Left lung (tissue), 10 donors: ENCODE measurements around the gene ZDHHC8. TPM values are rescaled to one million over a fixed set of nuclear protein-coding genes. Genes with fewer than 3 reads are reported as not detected.

Experiments used
- ATAC-seq: fragments of 200-7000 bp; cut with Tn5 transposase; one replicate; pipeline ENCODE4 v1.9.1; 2020; ENCODE audit warnings: moderate library complexity
- DNase-seq, 4 donors: peaks; one replicate each; pipeline ENCODE4 v3.0.0-alpha.2; 2013 to 2020
- H3K27ac ChIP-seq, 2 donors: fragments of 200-600 bp; sonication (generic) in 1 of 2; one replicate each; pipeline versions ENCODE4 v1.5.0 to v1.8.0; 2020 to 2021
- H3K27me3 ChIP-seq, 2 donors: fragments of 200-600 bp; sonication (generic) in 1 of 2; one replicate each; pipeline versions ENCODE4 v1.5.0 to v1.8.0; 2020 to 2021
- H3K36me3 ChIP-seq, 2 donors: fragments of 200-600 bp; sonication (generic) in 1 of 2; one replicate each; pipeline versions ENCODE4 v1.5.0 to v1.8.0; 2020 to 2021
- H3K4me1 ChIP-seq, 2 donors: fragments of 200-600 bp; one replicate each; pipeline ENCODE4 v1.8.0; 2021
- H3K4me3 ChIP-seq, 2 donors: fragments of 200-600 bp; sonication (generic) in 1 of 2; one replicate each; pipeline versions ENCODE4 v1.5.0 to v1.8.0; 2020 to 2021; ENCODE audit warnings: mild to moderate bottlenecking in 1 of 2
- H3K9me3 ChIP-seq, 2 donors: fragments of 200-600 bp; sonication (generic) in 1 of 2; one replicate each; pipeline versions ENCODE4 v1.5.0 to v1.8.0; 2020 to 2021
- intact Hi-C, 2 donors: fragments of 100-400 bp; cut with DNase I; formaldehyde crosslinking; loops; one replicate each; pipeline versions ENCODE4 v1.11.2 to v1.14.2; 2022
- polyA plus RNA-seq, 6 donors: library from polyadenylated mRNA; unstranded; fragments of 120-200 nt; gene quantifications; one replicate each; pipeline ENCODE4 v1.2.1, GENCODE V29; 2013; ENCODE audit not compliant: insufficient read length in 6 of 6
- total RNA-seq, 2 donors: library from RNA; stranded (reverse); fragmentation: NEBNext Ultra II Directional; extraction: Animal tissue kit (Norgen Biotek cat#: 25700); gene quantifications; one replicate each; pipeline ENCODE4 v1.2.1, GENCODE V29; 2021
- TF ChIP-seq, protein P1 (sequence below), 2 donors: fragments of 200-600 bp; sonication (generic) in 1 of 2; IDR thresholded peaks; one replicate each; pipeline versions ENCODE4 v1.5.0 to v1.8.0; 2021; ENCODE audit warnings: antibody characterized with exemption in 2 of 2
- donor health status: DM: no; HTN: yes; CAD: no.
- donor health status: DM: no; HTN: no; CAD: no.

Gene ZDHHC8
- total and polyA plus RNA-seq, 8 donors = 34.4 to 81.8 (median 46.1) TPM

- H3K36me3 ChIP-seq = peaks cover 0 to 68% of the 10 kb centered on the region in 2 donors
- peak overlapping the region; percentile 82 to 88 for H3K4me3 ChIP-seq
- H3K27ac ChIP-seq = peak overlapping the region in 1 of 2 donors; percentile 86
- H3K4me1 ChIP-seq = peaks cover 13 to 45% of the 10 kb centered on the region in 2 donors
- no peak for ATAC-seq
- H3K9me3 ChIP-seq = no peaks in the 10 kb centered on the region
- H3K27me3 ChIP-seq = no peaks in the 10 kb centered on the region
- intact Hi-C loops = no loop called here
- DNase-seq = peak in 1 of 4 donors; percentile 87
- TF ChIP-seq, protein P1, sequence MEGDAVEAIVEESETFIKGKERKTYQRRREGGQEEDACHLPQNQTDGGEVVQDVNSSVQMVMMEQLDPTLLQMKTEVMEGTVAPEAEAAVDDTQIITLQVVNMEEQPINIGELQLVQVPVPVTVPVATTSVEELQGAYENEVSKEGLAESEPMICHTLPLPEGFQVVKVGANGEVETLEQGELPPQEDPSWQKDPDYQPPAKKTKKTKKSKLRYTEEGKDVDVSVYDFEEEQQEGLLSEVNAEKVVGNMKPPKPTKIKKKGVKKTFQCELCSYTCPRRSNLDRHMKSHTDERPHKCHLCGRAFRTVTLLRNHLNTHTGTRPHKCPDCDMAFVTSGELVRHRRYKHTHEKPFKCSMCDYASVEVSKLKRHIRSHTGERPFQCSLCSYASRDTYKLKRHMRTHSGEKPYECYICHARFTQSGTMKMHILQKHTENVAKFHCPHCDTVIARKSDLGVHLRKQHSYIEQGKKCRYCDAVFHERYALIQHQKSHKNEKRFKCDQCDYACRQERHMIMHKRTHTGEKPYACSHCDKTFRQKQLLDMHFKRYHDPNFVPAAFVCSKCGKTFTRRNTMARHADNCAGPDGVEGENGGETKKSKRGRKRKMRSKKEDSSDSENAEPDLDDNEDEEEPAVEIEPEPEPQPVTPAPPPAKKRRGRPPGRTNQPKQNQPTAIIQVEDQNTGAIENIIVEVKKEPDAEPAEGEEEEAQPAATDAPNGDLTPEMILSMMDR (IDR thresholded peaks at IDR 0.05) = no peak
Observed at GRCh38 chr22:20117633-20118299, 13.8 kb upstream of the ZDHHC8 start.

DNA sequence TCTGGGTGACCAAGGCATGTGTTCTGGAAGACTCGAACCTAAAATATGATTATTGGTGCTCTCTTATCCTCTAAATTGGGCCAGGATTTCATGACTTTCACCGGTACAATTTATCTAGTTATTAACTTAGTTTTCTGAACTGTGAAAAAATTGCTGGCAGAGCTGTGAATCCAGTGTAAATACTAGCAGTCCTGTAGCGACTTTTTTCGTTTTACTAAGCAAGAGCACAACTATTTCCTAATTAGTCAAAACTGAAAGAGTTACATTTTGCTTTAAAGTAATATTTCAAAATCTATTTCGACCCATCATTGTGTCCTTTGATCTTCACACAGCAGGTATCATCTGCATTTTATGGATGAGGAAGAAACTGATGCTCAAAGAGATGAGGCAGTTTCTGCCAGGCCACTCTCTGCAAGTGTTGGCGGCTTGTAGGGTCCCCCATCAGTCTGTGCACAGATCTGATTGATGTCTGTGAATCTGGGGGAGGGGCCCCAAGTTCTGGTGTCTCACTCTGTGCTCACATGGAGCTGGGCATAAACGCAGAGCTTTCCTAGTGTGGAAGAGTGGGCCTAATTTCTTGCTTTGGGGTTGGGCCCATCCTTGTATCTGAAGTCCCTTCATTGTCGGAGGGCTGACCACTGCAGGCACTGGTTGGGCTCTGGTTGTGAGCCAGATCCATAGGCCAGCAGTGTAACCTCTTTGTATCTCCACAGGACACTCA, 13.1 kb upstream of the ZDHHC8 start:
- intact Hi-C loops = no loop called here

GRCh38 chr22:20121856-20122415, 9.7 kb upstream of the ZDHHC8 start:
- H3K36me3 ChIP-seq = peaks cover 0 to 70% of the 10 kb centered on the region in 2 donors
- peaks cover 6 to 29% of the 10 kb centered on the region in 2 donors for H3K4me1 ChIP-seq
- TF ChIP-seq, protein P1 (IDR thresholded peaks at IDR 0.05) = no peak
- H3K4me3 ChIP-seq = no peak overlapping the region
- no peaks in the 10 kb centered on the region for H3K9me3 ChIP-seq
- no peak overlapping the region for H3K27ac ChIP-seq
- intact Hi-C loops = no loop called here
- ATAC-seq (no peak), DNase-seq (peak in 1 of 4 donors; percentile 37)
- no peaks in the 10 kb centered on the region for H3K27me3 ChIP-seq

More for the DNA sequence above, 13.1 kb upstream of the ZDHHC8 start:
- TF ChIP-seq, protein P1 (IDR thresholded peaks at IDR 0.05) = no peak
- Histone ChIP-seq H3K27ac (peak overlapping the region in 1 of 2 donors; percentile 86), H3K4me3 (peak overlapping the region; percentile 82 to 88), H3K4me1 (peaks cover 13 to 45% of the 10 kb centered on the region in 2 donors), H3K9me3 (no peaks in the 10 kb centered on the region), H3K27me3 (no peaks in the 10 kb centered on the region), H3K36me3 (peaks cover 0 to 63% of the 10 kb centered on the region in 2 donors)
- DNase-seq (peak in 1 of 4 donors; percentile 7), ATAC-seq (no peak)

DNA sequence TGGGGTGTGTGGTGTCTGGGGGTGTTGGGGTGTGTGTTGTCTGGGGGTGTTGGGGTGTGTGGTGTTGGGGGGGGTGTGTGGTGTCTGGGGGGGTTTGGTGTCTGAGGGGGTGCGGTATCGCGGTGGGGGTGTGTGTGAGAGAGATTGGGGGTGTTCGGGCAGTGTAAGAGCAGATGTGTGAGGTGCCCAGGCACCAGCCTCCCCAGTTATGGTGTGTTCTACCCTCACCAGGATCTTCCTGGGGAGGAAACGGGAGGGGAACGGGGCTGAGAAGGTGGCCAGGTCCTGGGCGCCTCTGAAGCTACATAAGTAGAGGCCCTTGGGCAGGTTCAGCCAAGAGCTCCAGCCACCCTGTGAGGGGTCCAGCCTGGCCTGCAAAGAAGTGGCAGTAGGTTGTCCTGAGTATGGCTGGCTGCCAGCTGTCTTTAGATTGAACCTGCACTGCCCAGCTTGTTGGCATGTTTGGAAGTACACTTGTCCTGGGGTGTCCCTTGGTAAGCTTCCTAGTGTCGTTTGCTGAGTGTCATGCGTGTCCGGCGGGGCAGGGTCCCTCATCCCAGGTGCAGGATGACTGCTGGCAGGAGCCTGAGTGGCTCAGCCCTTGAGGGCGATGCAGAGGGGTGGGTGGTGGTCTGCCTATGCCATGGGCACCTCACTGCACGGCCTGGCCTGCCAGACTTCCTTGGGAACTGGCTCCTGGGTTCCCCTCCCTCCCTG, 8.1 kb upstream of the ZDHHC8 start:
- H3K9me3 ChIP-seq = no peaks in the 10 kb centered on the region
- H3K27ac ChIP-seq = no peak overlapping the region
- H3K4me3 ChIP-seq = no peak overlapping the region
- H3K36me3 ChIP-seq = peaks cover 0 to 82% of the 10 kb centered on the region in 2 donors
- no peak for ATAC-seq
- H3K4me1 ChIP-seq = peaks cover 3 to 20% of the 10 kb centered on the region in 2 donors
- no peak for DNase-seq
- intact Hi-C loops = no loop called here
- TF ChIP-seq, protein P1 (IDR thresholded peaks at IDR 0.05) = no peak
- no peaks in the 10 kb centered on the region for H3K27me3 ChIP-seq
